BE2C (cell line): Measurements from ENCODE around the gene MAP3K21.

Source experiments
- DNase-seq: peaks from one replicate; pipeline ENCODE4 v3.0.0-alpha.2; 2020
- H3K27me3 ChIP-seq: fragments of 250-450 bp; sonication (Bioruptor Pico); 2 replicates; pipeline ENCODE4 v1.5.1; 2020; ENCODE audit warnings: mild to moderate bottlenecking
- H3K36me3 ChIP-seq: fragments of 250-450 bp; sonication (Bioruptor Pico); 2 replicates; pipeline ENCODE4 v1.5.1; 2020; ENCODE audit warnings: mild to moderate bottlenecking
- H3K4me1 ChIP-seq: fragments of 250-450 bp; sonication (Bioruptor Pico); 2 replicates; pipeline ENCODE4 v1.5.1; 2020
- H3K4me3 ChIP-seq: 2 replicates; pipeline ENCODE4 v1.5.1; 2011; ENCODE audit warnings: low read depth, low read length
- H3K9me3 ChIP-seq: fragments of 250-450 bp; sonication (Bioruptor Pico); 2 replicates; pipeline ENCODE4 v1.5.1; 2020
- CTCF ChIP-seq: IDR thresholded peaks from 2 replicates; pipeline ENCODE4 v1.5.1; 2012; ENCODE audit warnings: mild to moderate bottlenecking, low read depth, low read length

The MAP3K21 gene

GRCh38 chr1:233406339-233406960 is 78.9 kb downstream of the MAP3K21 start:
- no peak for TF ChIP-seq CTCF
- 0 out of 2 replicates have a peak, but pooled peaks cover 2% of the 10 kb centered on the region for H3K27me3 ChIP-seq
- DNase-seq, result no peak

GRCh38 chr1:233406994-233407631 is 79.6 kb downstream of the MAP3K21 start:
- DNase-seq, result no peak

More at GRCh38 chr1:233406339-233406960, 78.9 kb downstream of the MAP3K21 start:
- Histone ChIP-seq H3K36me3 (no peaks in the 10 kb centered on the region), H3K9me3 (no peaks in the 10 kb centered on the region), H3K4me3 (no peak overlapping the region), H3K4me1 (no peaks in the 10 kb centered on the region)

GRCh38 chr1:233409540-233409939 is 82.0 kb downstream of the MAP3K21 start:
- Histone ChIP-seq H3K4me1 (no peaks in the 10 kb centered on the region), H3K4me3 (no peak overlapping the region), H3K36me3 (no peaks in the 10 kb centered on the region), H3K27me3 (no peaks in the 10 kb centered on the region), H3K9me3 (no peaks in the 10 kb centered on the region)
- no peak for DNase-seq
- no peak for TF ChIP-seq CTCF

More at GRCh38 chr1:233406994-233407631, 79.6 kb downstream of the MAP3K21 start:
- H3K4me1 ChIP-seq, result no peaks in the 10 kb centered on the region
- no peaks in the 10 kb centered on the region for H3K36me3 ChIP-seq
- H3K4me3 ChIP-seq, result no peak overlapping the region
- H3K9me3 ChIP-seq, result no peaks in the 10 kb centered on the region
- no peak for TF ChIP-seq CTCF
- H3K27me3 ChIP-seq, result no peaks in the 10 kb centered on the region

DNA sequence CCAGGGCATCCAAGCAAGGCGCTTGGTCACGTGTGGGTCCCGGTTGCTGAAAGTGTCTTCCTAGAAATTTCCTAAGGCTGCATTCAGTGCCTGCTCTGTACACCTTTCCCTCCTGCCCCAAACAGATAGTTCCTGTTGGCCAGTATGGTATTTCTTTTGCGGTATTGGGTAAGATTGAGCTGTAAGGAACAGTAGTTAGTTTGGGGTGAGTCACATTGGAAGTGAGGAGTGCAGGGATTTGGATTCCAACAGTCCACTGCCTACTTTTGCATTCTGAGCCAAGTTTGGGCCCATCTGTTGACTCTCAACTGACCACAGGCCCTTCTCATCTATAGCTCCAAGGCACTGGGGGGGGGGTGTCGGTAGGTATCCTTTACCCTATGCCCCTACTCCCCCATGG is 83.4 kb downstream of the MAP3K21 start:
- Histone ChIP-seq H3K27me3 (no peaks in the 10 kb centered on the region), H3K36me3 (no peaks in the 10 kb centered on the region)
- no peak for TF ChIP-seq CTCF

DNA sequence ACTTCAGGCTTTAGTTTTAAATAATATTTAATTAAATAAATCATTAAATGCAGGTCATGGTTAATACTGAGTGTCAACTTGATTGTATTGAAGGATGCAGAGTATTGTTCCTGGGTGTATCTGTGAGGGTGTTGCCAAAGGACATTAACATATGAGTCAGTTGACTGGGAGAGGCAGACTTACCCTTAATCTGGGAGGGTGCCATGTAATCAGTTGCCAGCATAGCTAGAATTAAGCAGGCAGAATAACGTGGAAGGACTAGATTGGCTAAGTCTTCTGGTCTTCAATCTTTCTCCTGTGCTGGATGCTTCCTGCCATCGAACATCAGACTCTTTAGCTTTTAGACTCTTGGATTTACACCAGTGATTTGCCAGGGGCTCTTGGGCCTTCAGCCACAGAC is 85.3 kb downstream of the MAP3K21 start:
- no peaks in the 10 kb centered on the region for H3K36me3 ChIP-seq
- no peaks in the 10 kb centered on the region for H3K9me3 ChIP-seq
- H3K4me3 ChIP-seq, result no peak overlapping the region
- no peaks in the 10 kb centered on the region for H3K27me3 ChIP-seq
- no peaks in the 10 kb centered on the region for H3K4me1 ChIP-seq
- no peak for TF ChIP-seq CTCF
- no peak for DNase-seq

More for the DNA sequence above, 83.4 kb downstream of the MAP3K21 start:
- no peaks in the 10 kb centered on the region for H3K9me3 ChIP-seq
- H3K4me3 ChIP-seq, result no peak overlapping the region
- no peak for DNase-seq
- H3K4me1 ChIP-seq, result no peaks in the 10 kb centered on the region

GRCh38 chr1:233421293-233421692 is 93.8 kb downstream of the MAP3K21 start:
- Histone ChIP-seq H3K4me1 (no peaks in the 10 kb centered on the region), H3K27me3 (no peaks in the 10 kb centered on the region), H3K9me3 (no peaks in the 10 kb centered on the region), H3K36me3 (no peaks in the 10 kb centered on the region), H3K4me3 (no peak overlapping the region)
- no peak for TF ChIP-seq CTCF
- no peak for DNase-seq
